GM23338 (cell line): ENCODE measurements around the gene LAMC3. TPM values are rescaled to one million over a fixed set of nuclear protein-coding genes. Genes with fewer than 3 reads are reported as not detected.

ENCODE experiments used
- ATAC-seq: fragments of 200-7000 bp; cut with Tn5 transposase; 3 replicates; pipeline ENCODE4 v1.9.1; 2020
- DNase-seq: peaks from one replicate; pipeline ENCODE4 v3.0.0-alpha.2; 2015; ENCODE audit warnings: low spot score
- H2AFZ ChIP-seq: fragments of 200-600 bp; sonication (generic); 2 replicates; pipeline ENCODE4 v1.8.0; 2016; ENCODE audit warnings: antibody characterized with exemption, mild to moderate bottlenecking, moderate library complexity
- H3F3A ChIP-seq: fragments of 200-600 bp; sonication (generic); replicated peaks from 2 replicates; pipeline ENCODE4 v1.8.0; 2017; ENCODE audit warnings: antibody characterized with exemption, mixed run types, low read depth
- H3K27ac ChIP-seq: fragments of 200-600 bp; sonication (generic); 2 replicates; pipeline ENCODE4 v1.6.1; 2016; ENCODE audit warnings: low read depth
- H3K27me3 ChIP-seq: fragments of 200-600 bp; sonication (generic); 2 replicates; pipeline ENCODE4 v1.8.0; 2016; ENCODE audit warnings: mild to moderate bottlenecking, mixed run types, moderate library complexity; ENCODE audit not compliant: insufficient read depth
- H3K36me3 ChIP-seq: fragments of 200-600 bp; sonication (generic); 2 replicates; pipeline ENCODE4 v1.8.0; 2016; ENCODE audit warnings: mild to moderate bottlenecking; ENCODE audit not compliant: insufficient read depth
- H3K4me1 ChIP-seq: fragments of 200-600 bp; sonication (generic); 2 replicates; pipeline ENCODE4 v1.8.0; 2016; ENCODE audit warnings: mild to moderate bottlenecking, moderate library complexity; ENCODE audit not compliant: insufficient read depth
- H3K4me2 ChIP-seq: fragments of 200-600 bp; sonication (generic); 2 replicates; pipeline ENCODE4 v1.7.1; 2017; ENCODE audit warnings: mixed run types
- H3K4me3 ChIP-seq: fragments of 200-600 bp; sonication (generic); 2 replicates; pipeline ENCODE4 v1.6.1; 2016; ENCODE audit warnings: mixed run types
- H3K79me2 ChIP-seq: fragments of 200-600 bp; sonication (generic); replicated peaks from 2 replicates; pipeline ENCODE4 v1.8.0; 2017; ENCODE audit warnings: mild to moderate bottlenecking; ENCODE audit not compliant: insufficient read depth
- H3K9me2 ChIP-seq: fragments of 200-600 bp; sonication (generic); 2 replicates; pipeline ENCODE4 v1.8.0; 2017; ENCODE audit not compliant: insufficient read depth
- H4K20me1 ChIP-seq: fragments of 200-600 bp; sonication (generic); replicated peaks from 2 replicates; pipeline ENCODE4 v1.8.0; 2017; ENCODE audit warnings: mild to moderate bottlenecking; ENCODE audit not compliant: insufficient read depth
- H3K27ac Mint-ChIP-seq: 2 replicates; pipeline ENCODE4 v1.8.0; 2020; ENCODE audit warnings: inconsistent platforms, mild to moderate bottlenecking, moderate library complexity, mixed read lengths
- H3K27me3 Mint-ChIP-seq: 3 replicates; pipeline ENCODE4 v1.8.0; 2022; ENCODE audit warnings: low read depth, mild to moderate bottlenecking, moderate library complexity, mixed read lengths, inconsistent platforms; ENCODE audit not compliant: insufficient read depth, poor library complexity
- H3K36me3 Mint-ChIP-seq: 3 replicates; pipeline ENCODE4 v1.8.0; 2021; ENCODE audit warnings: low read depth, mild to moderate bottlenecking, inconsistent platforms, moderate library complexity, mixed read lengths
- H3K4me1 Mint-ChIP-seq: 3 replicates; pipeline ENCODE4 v1.8.0; 2020; ENCODE audit warnings: mild to moderate bottlenecking, inconsistent platforms, mixed read lengths
- H3K4me3 Mint-ChIP-seq: 3 replicates; pipeline ENCODE4 v1.8.0; 2021; ENCODE audit warnings: moderate library complexity, mild to moderate bottlenecking, inconsistent platforms, mixed read lengths
- H3K9me3 Mint-ChIP-seq: 3 replicates; pipeline ENCODE4 v1.8.0; 2020; ENCODE audit warnings: moderate library complexity, mild to moderate bottlenecking, inconsistent platforms, mixed read lengths
- EZH2 ChIP-seq: fragments of 200-600 bp; sonication (generic); IDR thresholded peaks from one replicate; pipeline ENCODE4 v1.8.0; 2017; ENCODE audit warnings: antibody characterized with exemption, mild to moderate bottlenecking, low read depth; ENCODE audit not compliant: unreplicated experiment
- EZH2phosphoT487 ChIP-seq: fragments of 200-600 bp; sonication (generic); IDR thresholded peaks from one replicate; pipeline ENCODE4 v1.8.1; 2018; ENCODE audit warnings: antibody characterized with exemption; ENCODE audit not compliant: unreplicated experiment
- NANOG ChIP-seq: IDR thresholded peaks from 2 replicates; pipeline ENCODE4 v1.6.1; 2016; ENCODE audit warnings: antibody characterized with exemption, borderline replicate concordance
- STAT1 ChIP-seq: IDR thresholded peaks from one replicate; pipeline ENCODE4 v1.6.1; 2016; ENCODE audit warnings: antibody characterized with exemption; ENCODE audit not compliant: unreplicated experiment
- ZNF114 ChIP-seq: fragments of 250-450 bp; sonication (Bioruptor Pico); IDR thresholded peaks from 2 replicates; pipeline ENCODE4 v1.5.0; 2020; ENCODE audit warnings: mild to moderate bottlenecking, moderate library complexity
- ZNF331 ChIP-seq: fragments of 250-450 bp; sonication (Bioruptor Pico); IDR thresholded peaks from 2 replicates; pipeline ENCODE4 v1.5.0; 2020; ENCODE audit warnings: low read depth, mild to moderate bottlenecking, moderate library complexity
- polyA plus RNA-seq: library from polyadenylated mRNA; unstranded; fragments of >200 nt; fragmentation: Nextera tagmentation; extraction: Ambion mirVana; gene quantifications from 2 replicates; pipeline ENCODE4 v1.2.1, GENCODE V29; 2016
- total RNA-seq: library from RNA; depleted of rRNA; stranded (reverse); fragments of >200 nt; shearing (Covaris generic); gene quantifications from 2 replicates; pipeline ENCODE4 v1.2.3, GENCODE V29; 2014
- TF ChIP-seq, protein P1 (sequence below): fragments of 250-450 bp; sonication (Bioruptor Pico); IDR thresholded peaks from 2 replicates; pipeline ENCODE4 v1.5.0; 2020; ENCODE audit warnings: mild to moderate bottlenecking, moderate library complexity
- TF ChIP-seq, protein P2 (sequence below): IDR thresholded peaks from 2 replicates; pipeline ENCODE4 v1.6.1; 2016; ENCODE audit warnings: antibody characterized with exemption
- TF ChIP-seq, protein P3 (sequence below), 2 experiments: fragments of 200-600 bp in 1 of 2; sonication (generic) in 1 of 2; conservative IDR thresholded peaks; 2 replicates each; pipeline versions ENCODE4 v1.5.1 to v1.6.1; 2016 to 2017; ENCODE audit warnings: antibody characterized with exemption in 2 of 2, low read depth in 2 of 2, mild to moderate bottlenecking in 2 of 2, moderate library complexity in 1 of 2

Gene LAMC3
- total and polyA plus RNA-seq, 2 experiments from 2014 or later = 9.0 to 27.4 TPM

DNA sequence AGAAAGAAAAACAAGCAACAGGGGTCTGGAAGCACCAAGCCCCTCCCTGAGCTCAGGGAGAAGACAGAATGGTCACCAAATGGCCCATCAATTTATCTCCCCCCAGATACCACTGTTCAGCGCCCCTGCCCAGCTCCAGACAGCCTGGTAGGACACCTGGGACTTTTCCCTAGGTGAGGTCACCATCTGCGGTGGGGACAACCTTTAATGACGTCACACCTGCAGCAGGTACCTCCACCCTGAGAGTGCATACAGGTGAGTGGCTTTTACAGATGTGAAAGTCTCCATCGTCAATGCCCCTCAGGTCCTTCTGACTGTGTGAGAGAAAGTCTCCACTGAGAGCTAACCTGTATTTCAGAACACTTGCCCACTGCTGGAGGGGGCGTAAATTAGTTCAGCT is 34.3 kb upstream of the LAMC3 start (continued):
- TF ChIP-seq, protein P1, sequence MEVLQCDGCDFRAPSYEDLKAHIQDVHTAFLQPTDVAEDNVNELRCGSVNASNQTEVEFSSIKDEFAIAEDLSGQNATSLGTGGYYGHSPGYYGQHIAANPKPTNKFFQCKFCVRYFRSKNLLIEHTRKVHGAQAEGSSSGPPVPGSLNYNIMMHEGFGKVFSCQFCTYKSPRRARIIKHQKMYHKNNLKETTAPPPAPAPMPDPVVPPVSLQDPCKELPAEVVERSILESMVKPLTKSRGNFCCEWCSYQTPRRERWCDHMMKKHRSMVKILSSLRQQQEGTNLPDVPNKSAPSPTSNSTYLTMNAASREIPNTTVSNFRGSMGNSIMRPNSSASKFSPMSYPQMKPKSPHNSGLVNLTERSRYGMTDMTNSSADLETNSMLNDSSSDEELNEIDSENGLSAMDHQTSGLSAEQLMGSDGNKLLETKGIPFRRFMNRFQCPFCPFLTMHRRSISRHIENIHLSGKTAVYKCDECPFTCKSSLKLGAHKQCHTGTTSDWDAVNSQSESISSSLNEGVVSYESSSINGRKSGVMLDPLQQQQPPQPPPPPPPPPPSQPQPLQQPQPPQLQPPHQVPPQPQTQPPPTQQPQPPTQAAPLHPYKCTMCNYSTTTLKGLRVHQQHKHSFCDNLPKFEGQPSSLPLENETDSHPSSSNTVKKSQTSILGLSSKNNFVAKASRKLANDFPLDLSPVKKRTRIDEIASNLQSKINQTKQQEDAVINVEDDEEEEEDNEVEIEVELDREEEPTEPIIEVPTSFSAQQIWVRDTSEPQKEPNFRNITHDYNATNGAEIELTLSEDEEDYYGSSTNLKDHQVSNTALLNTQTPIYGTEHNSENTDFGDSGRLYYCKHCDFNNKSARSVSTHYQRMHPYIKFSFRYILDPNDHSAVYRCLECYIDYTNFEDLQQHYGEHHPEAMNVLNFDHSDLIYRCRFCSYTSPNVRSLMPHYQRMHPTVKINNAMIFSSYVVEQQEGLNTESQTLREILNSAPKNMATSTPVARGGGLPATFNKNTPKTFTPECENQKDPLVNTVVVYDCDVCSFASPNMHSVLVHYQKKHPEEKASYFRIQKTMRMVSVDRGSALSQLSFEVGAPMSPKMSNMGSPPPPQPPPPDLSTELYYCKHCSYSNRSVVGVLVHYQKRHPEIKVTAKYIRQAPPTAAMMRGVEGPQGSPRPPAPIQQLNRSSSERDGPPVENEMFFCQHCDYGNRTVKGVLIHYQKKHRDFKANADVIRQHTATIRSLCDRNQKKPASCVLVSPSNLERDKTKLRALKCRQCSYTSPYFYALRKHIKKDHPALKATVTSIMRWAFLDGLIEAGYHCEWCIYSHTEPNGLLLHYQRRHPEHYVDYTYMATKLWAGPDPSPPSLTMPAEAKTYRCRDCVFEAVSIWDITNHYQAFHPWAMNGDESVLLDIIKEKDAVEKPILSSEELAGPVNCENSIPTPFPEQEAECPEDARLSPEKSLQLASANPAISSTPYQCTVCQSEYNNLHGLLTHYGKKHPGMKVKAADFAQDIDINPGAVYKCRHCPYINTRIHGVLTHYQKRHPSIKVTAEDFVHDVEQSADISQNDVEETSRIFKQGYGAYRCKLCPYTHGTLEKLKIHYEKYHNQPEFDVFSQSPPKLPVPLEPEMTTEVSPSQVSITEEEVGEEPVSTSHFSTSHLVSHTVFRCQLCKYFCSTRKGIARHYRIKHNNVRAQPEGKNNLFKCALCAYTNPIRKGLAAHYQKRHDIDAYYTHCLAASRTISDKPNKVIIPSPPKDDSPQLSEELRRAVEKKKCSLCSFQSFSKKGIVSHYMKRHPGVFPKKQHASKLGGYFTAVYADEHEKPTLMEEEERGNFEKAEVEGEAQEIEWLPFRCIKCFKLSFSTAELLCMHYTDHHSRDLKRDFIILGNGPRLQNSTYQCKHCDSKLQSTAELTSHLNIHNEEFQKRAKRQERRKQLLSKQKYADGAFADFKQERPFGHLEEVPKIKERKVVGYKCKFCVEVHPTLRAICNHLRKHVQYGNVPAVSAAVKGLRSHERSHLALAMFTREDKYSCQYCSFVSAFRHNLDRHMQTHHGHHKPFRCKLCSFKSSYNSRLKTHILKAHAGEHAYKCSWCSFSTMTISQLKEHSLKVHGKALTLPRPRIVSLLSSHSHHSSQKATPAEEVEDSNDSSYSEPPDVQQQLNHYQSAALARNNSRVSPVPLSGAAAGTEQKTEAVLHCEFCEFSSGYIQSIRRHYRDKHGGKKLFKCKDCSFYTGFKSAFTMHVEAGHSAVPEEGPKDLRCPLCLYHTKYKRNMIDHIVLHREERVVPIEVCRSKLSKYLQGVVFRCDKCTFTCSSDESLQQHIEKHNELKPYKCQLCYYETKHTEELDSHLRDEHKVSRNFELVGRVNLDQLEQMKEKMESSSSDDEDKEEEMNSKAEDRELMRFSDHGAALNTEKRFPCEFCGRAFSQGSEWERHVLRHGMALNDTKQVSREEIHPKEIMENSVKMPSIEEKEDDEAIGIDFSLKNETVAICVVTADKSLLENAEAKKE (CRISPR knock-in tag) = no peak
- TF ChIP-seq NANOG = no peak
- TF ChIP-seq STAT1 = no peak
- no peak for TF ChIP-seq ZNF331 (CRISPR knock-in tag)
- no peak for TF ChIP-seq ZNF114
- TF ChIP-seq, protein P2, sequence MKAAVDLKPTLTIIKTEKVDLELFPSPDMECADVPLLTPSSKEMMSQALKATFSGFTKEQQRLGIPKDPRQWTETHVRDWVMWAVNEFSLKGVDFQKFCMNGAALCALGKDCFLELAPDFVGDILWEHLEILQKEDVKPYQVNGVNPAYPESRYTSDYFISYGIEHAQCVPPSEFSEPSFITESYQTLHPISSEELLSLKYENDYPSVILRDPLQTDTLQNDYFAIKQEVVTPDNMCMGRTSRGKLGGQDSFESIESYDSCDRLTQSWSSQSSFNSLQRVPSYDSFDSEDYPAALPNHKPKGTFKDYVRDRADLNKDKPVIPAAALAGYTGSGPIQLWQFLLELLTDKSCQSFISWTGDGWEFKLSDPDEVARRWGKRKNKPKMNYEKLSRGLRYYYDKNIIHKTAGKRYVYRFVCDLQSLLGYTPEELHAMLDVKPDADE = no peak

DNA sequence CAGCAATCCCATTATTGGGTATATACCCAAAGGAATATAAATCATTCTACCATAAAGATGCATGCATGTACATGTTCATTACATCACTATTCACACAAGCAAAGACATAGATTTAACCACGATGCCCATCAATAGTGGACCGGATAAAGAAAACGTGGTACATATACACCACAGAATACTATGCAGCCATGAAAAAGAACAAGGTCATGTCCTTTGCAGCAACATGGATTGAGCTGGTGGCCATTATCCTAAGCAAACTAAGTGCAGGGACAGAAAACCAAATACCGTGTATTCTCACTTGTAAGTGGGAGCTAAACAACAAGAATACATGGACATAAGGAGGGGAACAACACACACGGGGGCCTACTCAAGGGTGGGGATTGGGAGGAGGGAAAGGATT is 33.8 kb upstream of the LAMC3 start:
- no peak for ATAC-seq
- TF ChIP-seq NANOG (no peak), EZH2phosphoT487 (no peak), EZH2 (no peak)
- TF ChIP-seq, protein P2 = no peak
- TF ChIP-seq, protein P3, sequence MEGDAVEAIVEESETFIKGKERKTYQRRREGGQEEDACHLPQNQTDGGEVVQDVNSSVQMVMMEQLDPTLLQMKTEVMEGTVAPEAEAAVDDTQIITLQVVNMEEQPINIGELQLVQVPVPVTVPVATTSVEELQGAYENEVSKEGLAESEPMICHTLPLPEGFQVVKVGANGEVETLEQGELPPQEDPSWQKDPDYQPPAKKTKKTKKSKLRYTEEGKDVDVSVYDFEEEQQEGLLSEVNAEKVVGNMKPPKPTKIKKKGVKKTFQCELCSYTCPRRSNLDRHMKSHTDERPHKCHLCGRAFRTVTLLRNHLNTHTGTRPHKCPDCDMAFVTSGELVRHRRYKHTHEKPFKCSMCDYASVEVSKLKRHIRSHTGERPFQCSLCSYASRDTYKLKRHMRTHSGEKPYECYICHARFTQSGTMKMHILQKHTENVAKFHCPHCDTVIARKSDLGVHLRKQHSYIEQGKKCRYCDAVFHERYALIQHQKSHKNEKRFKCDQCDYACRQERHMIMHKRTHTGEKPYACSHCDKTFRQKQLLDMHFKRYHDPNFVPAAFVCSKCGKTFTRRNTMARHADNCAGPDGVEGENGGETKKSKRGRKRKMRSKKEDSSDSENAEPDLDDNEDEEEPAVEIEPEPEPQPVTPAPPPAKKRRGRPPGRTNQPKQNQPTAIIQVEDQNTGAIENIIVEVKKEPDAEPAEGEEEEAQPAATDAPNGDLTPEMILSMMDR (conservative IDR thresholded peaks at IDR 0.05; ENCODE audit: low read depth in 2 of 2) = no peak

More for the DNA sequence above, 33.8 kb upstream of the LAMC3 start:
- Histone ChIP-seq H3K27ac (no peak overlapping the region), H3K27me3 (no peaks in the 10 kb centered on the region), H3F3A (no peaks in the 10 kb centered on the region), H3K79me2 (no peaks in the 10 kb centered on the region), H3K36me3 (no peaks in the 10 kb centered on the region), H3K4me1 (no peaks in the 10 kb centered on the region), H3K4me2 (no peak overlapping the region), H2AFZ (no peak overlapping the region), H4K20me1 (no peaks in the 10 kb centered on the region), H3K9me2 (no peaks in the 10 kb centered on the region), H3K4me3 (no peak overlapping the region)
- peaks cover 6% of the 10 kb centered on the region for H3K27me3 Mint-ChIP-seq
- peaks cover 9% of the 10 kb centered on the region; the same call in 2 of the 3 replicates for H3K4me1 Mint-ChIP-seq
- H3K4me3 Mint-ChIP-seq = no peak overlapping the region
- no peak for DNase-seq
- H3K27ac Mint-ChIP-seq = no peak overlapping the region
- no peaks in the 10 kb centered on the region for H3K9me3 Mint-ChIP-seq
- no peaks in the 10 kb centered on the region; the same call in 2 of the 3 replicates for H3K36me3 Mint-ChIP-seq
